H9 (cell line): Measurements from ENCODE around the gene PPFIA2. TPM values are rescaled to one million over a fixed set of nuclear protein-coding genes. Genes with fewer than 3 reads are reported as not detected.

Experiments
- DNase-seq: peaks from one replicate; pipeline ENCODE4 v3.0.0-alpha.2; 2017
- H2AFZ ChIP-seq: one replicate; pipeline ENCODE4 v1.6.1; 2013; ENCODE audit warnings: mild to moderate bottlenecking, low read length, control low read depth, moderate library complexity
- H2AK5ac ChIP-seq: 2 replicates; pipeline ENCODE4 v1.6.1; 2013; ENCODE audit warnings: low read length, control low read depth, mixed read lengths; ENCODE audit not compliant: insufficient read length
- H2BK120ac ChIP-seq: one replicate; pipeline ENCODE4 v1.6.1; 2013; ENCODE audit warnings: low read depth, mild to moderate bottlenecking, low read length, control low read depth, inconsistent platforms; ENCODE audit not compliant: poor library complexity, severe bottlenecking
- H2BK12ac ChIP-seq: 2 replicates; pipeline ENCODE4 v1.6.1; 2013; ENCODE audit warnings: low read length, control low read depth, mixed read lengths, low read depth; ENCODE audit not compliant: insufficient read length
- H2BK15ac ChIP-seq: 2 replicates; pipeline ENCODE4 v1.6.1; 2013; ENCODE audit warnings: low read depth, low read length, control low read depth
- H2BK20ac ChIP-seq: one replicate; pipeline ENCODE4 v1.6.1; 2013; ENCODE audit warnings: low read depth, mild to moderate bottlenecking, low read length, control low read depth, inconsistent platforms; ENCODE audit not compliant: poor library complexity, severe bottlenecking
- H2BK5ac ChIP-seq: 2 replicates; pipeline ENCODE4 v1.6.1; 2013; ENCODE audit warnings: low read length, control low read depth, mixed read lengths; ENCODE audit not compliant: insufficient read length
- H3K14ac ChIP-seq: 2 replicates; pipeline ENCODE4 v1.6.1; 2013; ENCODE audit warnings: low read length, control low read depth; ENCODE audit not compliant: insufficient read depth
- H3K18ac ChIP-seq: 2 replicates; pipeline ENCODE4 v1.6.1; 2013; ENCODE audit warnings: low read depth, mild to moderate bottlenecking, mixed read lengths, low read length, control low read depth; ENCODE audit not compliant: insufficient read length
- H3K23ac ChIP-seq: 2 replicates; pipeline ENCODE4 v1.6.1; 2013; ENCODE audit warnings: low read length, control low read depth, mixed read lengths, low read depth; ENCODE audit not compliant: insufficient read length
- H3K23me2 ChIP-seq: 2 replicates; pipeline ENCODE4 v1.6.1; 2013; ENCODE audit warnings: low read depth, mild to moderate bottlenecking, mixed read lengths, low read length, control low read depth; ENCODE audit not compliant: insufficient read length, poor library complexity, severe bottlenecking
- H3K27ac ChIP-seq: 2 replicates; pipeline ENCODE4 v1.5.1; 2013; ENCODE audit warnings: low read length, control low read depth, mixed read lengths, low read depth; ENCODE audit not compliant: insufficient read length
- H3K27me3 ChIP-seq: 2 replicates; pipeline ENCODE4 v1.6.1; 2013; ENCODE audit warnings: low read length, control low read depth, inconsistent platforms; ENCODE audit not compliant: insufficient read depth
- H3K4ac ChIP-seq: 2 replicates; pipeline ENCODE4 v1.6.1; 2013; ENCODE audit warnings: low read depth, mild to moderate bottlenecking, control low read depth, inconsistent platforms, low read length, moderate library complexity
- H3K4me1 ChIP-seq: 2 replicates; pipeline ENCODE4 v1.6.1; 2013; ENCODE audit warnings: low read length, control low read depth, inconsistent platforms; ENCODE audit not compliant: insufficient read depth
- H3K4me2 ChIP-seq: 2 replicates; pipeline ENCODE4 v1.6.1; 2013; ENCODE audit warnings: low read length, control low read depth, mixed read lengths; ENCODE audit not compliant: insufficient read length, insufficient read depth
- H3K56ac ChIP-seq: 2 replicates; pipeline ENCODE4 v1.6.1; 2013; ENCODE audit warnings: low read depth, mild to moderate bottlenecking, mixed read lengths, low read length, control low read depth; ENCODE audit not compliant: insufficient read length
- H3K79me1 ChIP-seq: 2 replicates; pipeline ENCODE4 v1.6.1; 2013; ENCODE audit warnings: low read depth, mild to moderate bottlenecking, moderate library complexity, low read length, control low read depth, inconsistent platforms; ENCODE audit not compliant: insufficient read depth, poor library complexity, severe bottlenecking
- H3K79me2 ChIP-seq: 2 replicates; pipeline ENCODE4 v1.6.1; 2013; ENCODE audit warnings: low read length, control low read depth, inconsistent platforms; ENCODE audit not compliant: insufficient read depth
- H3K9ac ChIP-seq: 2 replicates; pipeline ENCODE4 v1.6.1; 2013; ENCODE audit warnings: low read length, control low read depth, mixed read lengths; ENCODE audit not compliant: insufficient read length; ENCODE audit errors: extremely low read depth
- H3K9me3 ChIP-seq: one replicate; pipeline ENCODE4 v1.6.1; 2013; ENCODE audit warnings: low read depth, low read length, inconsistent platforms; ENCODE audit not compliant: control insufficient read depth
- H3T11ph ChIP-seq: one replicate; pipeline ENCODE4 v1.6.1; 2013; ENCODE audit warnings: mild to moderate bottlenecking, low read length, control low read depth, inconsistent platforms
- H4K20me1 ChIP-seq: one replicate; pipeline ENCODE4 v1.6.1; 2013; ENCODE audit not compliant: control insufficient read depth, insufficient read length, insufficient read depth
- H4K5ac ChIP-seq: 2 replicates; pipeline ENCODE4 v1.6.1; 2013; ENCODE audit warnings: low read depth, mild to moderate bottlenecking, mixed read lengths, low read length, control low read depth; ENCODE audit not compliant: insufficient read length
- H4K8ac ChIP-seq: replicated peaks from 2 replicates; pipeline ENCODE4 v1.6.1; 2013; ENCODE audit warnings: low read length, control low read depth, mixed read lengths, low read depth; ENCODE audit not compliant: insufficient read length
- H4K91ac ChIP-seq: 2 replicates; pipeline ENCODE4 v1.6.1; 2013; ENCODE audit warnings: low read depth, mild to moderate bottlenecking, moderate library complexity, mixed read lengths, low read length, control low read depth; ENCODE audit not compliant: insufficient read length
- H3K27ac Mint-ChIP-seq, 3 experiments: 2 replicates in 2 of 3; 3 replicates in 1 of 3; pipeline ENCODE4 v1.8.0; 2020 to 2021; ENCODE audit warnings: mixed read lengths in 3 of 3, mild to moderate bottlenecking in 1 of 3, moderate library complexity in 1 of 3
- H3K27me3 Mint-ChIP-seq: 2 replicates; pipeline ENCODE4 v1.8.0; 2021; ENCODE audit warnings: low read depth, mild to moderate bottlenecking, moderate library complexity, mixed read lengths
- H3K36me3 Mint-ChIP-seq, 3 experiments: 2 replicates in 2 of 3; 3 replicates in 1 of 3; pipeline ENCODE4 v1.8.0; 2020 to 2021; ENCODE audit warnings: low read depth in 3 of 3, mixed read lengths in 3 of 3; ENCODE audit not compliant: insufficient read depth in 1 of 3
- H3K4me1 Mint-ChIP-seq, 2 experiments: 2 replicates each; pipeline ENCODE4 v1.8.0; 2020; ENCODE audit warnings: mixed read lengths in 2 of 2
- H3K4me3 Mint-ChIP-seq, 2 experiments: 2 replicates in 1 of 2; 3 replicates in 1 of 2; pipeline ENCODE4 v1.8.0; 2020 to 2021; ENCODE audit warnings: mild to moderate bottlenecking in 2 of 2, mixed read lengths in 2 of 2, moderate library complexity in 1 of 2
- H3K9me3 Mint-ChIP-seq, 2 experiments: 2 replicates in 1 of 2; 3 replicates in 1 of 2; pipeline ENCODE4 v1.8.0; 2020; ENCODE audit warnings: mild to moderate bottlenecking in 2 of 2, mixed read lengths in 2 of 2, moderate library complexity in 1 of 2
- CTCF ChIP-seq: fragments of 200-600 bp; sonication (generic); conservative IDR thresholded peaks from 3 replicates; pipeline ENCODE4 v1.8.0; 2021; ENCODE audit warnings: antibody characterized with exemption, mild to moderate bottlenecking
- WGBS: extraction: QIAGEN DNeasy Blood & Tissue Kit; methylation state at CpG from one replicate; pipeline ENCODE4 v1.1.7; 2013; ENCODE audit warnings: missing lambda C conversion rate, low lambda C conversion rate, mixed read lengths; ENCODE audit not compliant: insufficient read length; ENCODE audit errors: extremely low coverage; 5-methylcytosine and 5-hydroxymethylcytosine counted together
- total RNA-seq: library from RNA; stranded (reverse); gene quantifications from 2 replicates; pipeline ENCODE4 v1.2.1, GENCODE V29; 2021

The PPFIA2 gene
- total RNA-seq, 1 experiment from 2014 or later, result 1.3 TPM

- no peak overlapping the region for H2BK12ac ChIP-seq
- H3K27ac ChIP-seq, result no peak overlapping the region
- no peak overlapping the region for H2BK15ac ChIP-seq
- DNase-seq, result no peak
- no peak for TF ChIP-seq CTCF
- peaks cover 0 to 5% (median 0%) of the 10 kb centered on the region in 3 experiments; a peak in 1 of 7 replicates for H3K36me3 Mint-ChIP-seq
- no peaks in the 10 kb centered on the region for H3K79me1 ChIP-seq
- H4K5ac ChIP-seq, result no peak overlapping the region
- no peak overlapping the region for H4K8ac ChIP-seq
- H3K27ac Mint-ChIP-seq, result no peak overlapping the region
- no peak overlapping the region for H3K23ac ChIP-seq
- H3T11ph ChIP-seq, result no peak overlapping the region
- no peaks in the 10 kb centered on the region for H3K23me2 ChIP-seq
- H2AFZ ChIP-seq, result no peak overlapping the region
- no peak overlapping the region for H2BK120ac ChIP-seq
- H2BK5ac ChIP-seq, result no peak overlapping the region
- no peak overlapping the region for H3K4me2 ChIP-seq
- no peaks in the 10 kb centered on the region; the same call in 1 of the 2 replicates for H3K4me1 ChIP-seq
- no peak overlapping the region for H3K9ac ChIP-seq
- H3K9me3 ChIP-seq, result no peaks in the 10 kb centered on the region
- no CpG with 5 or more reads among the region's 3 CpGs for WGBS
- H3K18ac ChIP-seq, result no peak overlapping the region
- peaks cover 13 to 16% of the 10 kb centered on the region in 2 experiments for H3K4me1 Mint-ChIP-seq
- no peak overlapping the region for H3K4ac ChIP-seq
- no peak overlapping the region for H3K14ac ChIP-seq
- H4K20me1 ChIP-seq, result no peaks in the 10 kb centered on the region
- no peak overlapping the region for H4K91ac ChIP-seq
- H3K79me2 ChIP-seq, result no peaks in the 10 kb centered on the region
- no peak overlapping the region for H3K4me3 Mint-ChIP-seq
- H2AK5ac ChIP-seq, result no peak overlapping the region
- H3K56ac ChIP-seq, result no peak overlapping the region
- H2BK20ac ChIP-seq, result no peak overlapping the region
- H3K27me3 ChIP-seq, result no peaks in the 10 kb centered on the region
- no peaks in the 10 kb centered on the region for H3K27me3 Mint-ChIP-seq
- no peaks in the 10 kb centered on the region for H3K9me3 Mint-ChIP-seq
These were observed 506.9 kb downstream of the PPFIA2 start for GRCh38 chr12:81252228-81252627.
